HG03196 (cell line): ENCODE measurements around the gene CAPN12.
"Not testable (repeated sequence)": the region's sequence is repeated elsewhere in the genome, so short reads cannot be mapped to it uniquely, and the experiment has no call there.

Experiments used
- ATAC-seq: cut with Tn5 transposase; IDR thresholded peaks from one replicate; pipeline ENCODE4 v1.9.1; 2021; ENCODE audit not compliant: unreplicated experiment

CAPN12 gene

GRCh38 chr19:38744298-38744681, at the start of gene CAPN12:
Gene CAPN12, minus strand, starts transcription at chr19:38744474. Its CDS starts 309 bp downstream, at chr19:38744165.
- ATAC-seq = no peak

- no peak for ATAC-seq
Measured at GRCh38 chr19:38793671-38794070, 49.4 kb upstream of the CAPN12 start.

GRCh38 chr19:38793177-38793576, 48.9 kb upstream of the CAPN12 start:
- ATAC-seq = no peak

GRCh38 chr19:38792250-38793111, 48.2 kb upstream of the CAPN12 start:
- no peak for ATAC-seq

GRCh38 chr19:38791451-38792064, 47.3 kb upstream of the CAPN12 start:
- ATAC-seq = not testable (repeated sequence)

GRCh38 chr19:38790507-38791403, 46.5 kb upstream of the CAPN12 start:
- not testable (repeated sequence) for ATAC-seq

GRCh38 chr19:38788478-38789243, 44.4 kb upstream of the CAPN12 start, which contains the start of gene LGALS7B:
Gene LGALS7B, plus strand, starts transcription at chr19:38789200. Its CDS starts 27 bp downstream, at chr19:38789227.
- no peak for ATAC-seq

- ATAC-seq = no peak
Measured at GRCh38 chr19:38786572-38787265, 42.4 kb upstream of the CAPN12 start.

GRCh38 chr19:38786061-38786460, 41.8 kb upstream of the CAPN12 start:
- ATAC-seq = not testable (repeated sequence)

GRCh38 chr19:38785187-38785699, 41.0 kb upstream of the CAPN12 start:
- no peak for ATAC-seq

- ATAC-seq = no peak
Measured at GRCh38 chr19:38784224-38784623, 40.0 kb upstream of the CAPN12 start.

- ATAC-seq = not testable (repeated sequence)
Measured at GRCh38 chr19:38782212-38782611, 37.9 kb upstream of the CAPN12 start.

- ATAC-seq = no peak
Measured at GRCh38 chr19:38781058-38781457, 36.8 kb upstream of the CAPN12 start.

- no peak for ATAC-seq
Measured at GRCh38 chr19:38780443-38780842, 36.2 kb upstream of the CAPN12 start.

- no peak for ATAC-seq
Measured at GRCh38 chr19:38778733-38779132, 34.5 kb upstream of the CAPN12 start.

GRCh38 chr19:38774181-38774950, 30.1 kb upstream of the CAPN12 start:
- ATAC-seq = no peak

- no peak for ATAC-seq
Measured at GRCh38 chr19:38773469-38774177, 29.3 kb upstream of the CAPN12 start, which contains the start of gene LGALS7. Gene LGALS7, minus strand, starts transcription at chr19:38773517. Its CDS starts 25 bp downstream, at chr19:38773492.

GRCh38 chr19:38771569-38771968, 27.3 kb upstream of the CAPN12 start:
- ATAC-seq = not testable (repeated sequence)
